Gastroesophageal sphincter (tissue), 3 donors: ENCODE measurements around the gene ZNF445.

Experiments
- CTCF ChIP-seq, 4 experiments: fragments of 200-600 bp in 2 of 4; fragments of 450-650 bp in 2 of 4; sonication (generic) in 1 of 4; IDR thresholded peaks; one replicate each; pipeline ENCODE4 v1.5.1; 2017 to 2019; ENCODE audit warnings: antibody characterized with exemption in 4 of 4, mild to moderate bottlenecking in 2 of 4, moderate library complexity in 2 of 4
- EP300 ChIP-seq: sonication (generic); formaldehyde crosslinking; IDR thresholded peaks from one replicate; pipeline ENCODE4 v1.6.1; 2017; ENCODE audit warnings: antibody characterized with exemption, mild to moderate bottlenecking
- POLR2AphosphoS5 ChIP-seq: sonication (generic); formaldehyde crosslinking; IDR thresholded peaks from one replicate; pipeline ENCODE4 v1.6.1; 2017; ENCODE audit warnings: antibody characterized with exemption

- TF ChIP-seq CTCF (IDR thresholded peaks at IDR 0.05): no peak
- TF ChIP-seq EP300: no peak
- TF ChIP-seq POLR2AphosphoS5: no peak
These were observed 47.0 kb downstream of the ZNF445 start for GRCh38 chr3:44430466-44430865.
